CD14-positive monocyte (primary cell): ENCODE results near the gene IP6K1. TPM values are rescaled to one million over a fixed set of nuclear protein-coding genes. Genes with fewer than 3 reads are reported as not detected.
"Not testable (repeated sequence)": the region's sequence is repeated elsewhere in the genome, so short reads cannot be mapped to it uniquely, and the experiment has no call there.

Source experiments
- DNase-seq, 3 donors: peaks; one replicate each; pipeline ENCODE4 v3.0.0-alpha.2; 2011 to 2022
- H2AFZ ChIP-seq: 2 replicates; pipeline ENCODE4 v1.6.0; 2012; ENCODE audit warnings: mild to moderate bottlenecking, low read depth, low read length, inconsistent platforms; ENCODE audit not compliant: insufficient read depth, poor library complexity, severe bottlenecking
- H3K27ac ChIP-seq, 2 donors: 1 replicate in 1 of 2; 2 replicates in 1 of 2; pipeline ENCODE4 v1.5.1; 2012 to 2013; ENCODE audit warnings: low read length in 2 of 2, control low read depth in 1 of 2, inconsistent platforms in 1 of 2, low read depth in 1 of 2, mild to moderate bottlenecking in 1 of 2
- H3K27me3 ChIP-seq, 2 donors: one replicate each; pipeline versions ENCODE4 v1.6.0 to v1.6.1; 2011 to 2013; ENCODE audit warnings: low read length in 2 of 2; ENCODE audit not compliant: control insufficient read depth in 2 of 2, insufficient read depth in 2 of 2
- H3K36me3 ChIP-seq, 2 donors: replicated peaks in 1 of 2; 1 replicate in 1 of 2; 2 replicates in 1 of 2; pipeline versions ENCODE4 v1.5.1 to v1.6.1; 2012 to 2013; ENCODE audit warnings: low read length in 2 of 2, control low read depth in 1 of 2, inconsistent platforms in 1 of 2, mild to moderate bottlenecking in 1 of 2; ENCODE audit not compliant: insufficient read depth in 2 of 2, control insufficient read depth in 1 of 2
- H3K4me1 ChIP-seq, 2 donors: 1 replicate in 1 of 2; 2 replicates in 1 of 2; pipeline versions ENCODE4 v1.5.1 to v1.6.1; 2012 to 2013; ENCODE audit warnings: low read length in 2 of 2, control low read depth in 1 of 2, inconsistent platforms in 1 of 2, mild to moderate bottlenecking in 1 of 2, moderate library complexity in 1 of 2; ENCODE audit not compliant: insufficient read depth in 2 of 2, control insufficient read depth in 1 of 2
- H3K4me2 ChIP-seq: replicated peaks from 2 replicates; pipeline ENCODE3; 2012; ENCODE audit warnings: low read length, moderate library complexity, mild to moderate bottlenecking; ENCODE audit not compliant: poor library complexity, severe bottlenecking; ENCODE audit errors: extremely low read depth
- H3K4me3 ChIP-seq, 3 experiments: fragments of 200-600 bp in 1 of 3; sonication (generic) in 1 of 3; replicated peaks in 1 of 3; 1 replicate in 2 of 3; 2 replicates in 1 of 3; pipeline ENCODE4 v1.5.1; 2011 to 2013; ENCODE audit warnings: low read length in 3 of 3, mild to moderate bottlenecking in 3 of 3, control low read depth in 2 of 3, low read depth in 2 of 3, inconsistent platforms in 1 of 3, moderate library complexity in 1 of 3
- H3K79me2 ChIP-seq: 2 replicates; pipeline ENCODE4 v1.6.0; 2012; ENCODE audit warnings: mild to moderate bottlenecking, control low read depth, inconsistent platforms, low read length, moderate library complexity; ENCODE audit not compliant: insufficient read depth
- H3K9ac ChIP-seq: 2 replicates; pipeline ENCODE4 v1.6.0; 2017; ENCODE audit warnings: low read length, mild to moderate bottlenecking; ENCODE audit not compliant: insufficient read depth, poor library complexity, severe bottlenecking
- H3K9me3 ChIP-seq, 2 donors: replicated peaks in 1 of 2; 1 replicate in 1 of 2; 2 replicates in 1 of 2; pipeline versions ENCODE4 v1.5.1 to v1.6.1; 2012 to 2013; ENCODE audit warnings: low read length in 2 of 2, control low read depth in 1 of 2; ENCODE audit not compliant: control insufficient read depth in 1 of 2, insufficient read depth in 1 of 2
- H4K20me1 ChIP-seq: 2 replicates; pipeline ENCODE4 v1.6.0; 2012; ENCODE audit warnings: mild to moderate bottlenecking, low read length, control low read depth, moderate library complexity; ENCODE audit not compliant: insufficient read depth
- H3K27ac Mint-ChIP-seq, 7 donors: one replicate each; pipeline ENCODE4 v1.8.0; 2020; ENCODE audit warnings: mild to moderate bottlenecking in 7 of 7, mixed read lengths in 7 of 7, moderate library complexity in 6 of 7, inconsistent platforms in 2 of 7
- H3K27me3 Mint-ChIP-seq, 3 donors: one replicate each; pipeline ENCODE4 v1.8.0; 2021 to 2022; ENCODE audit warnings: low read depth in 3 of 3, mild to moderate bottlenecking in 3 of 3, mixed read lengths in 3 of 3, moderate library complexity in 3 of 3, inconsistent platforms in 1 of 3
- H3K36me3 Mint-ChIP-seq, 2 donors: one replicate each; pipeline ENCODE4 v1.8.0; 2020; ENCODE audit warnings: mixed read lengths in 2 of 2, inconsistent platforms in 1 of 2, mild to moderate bottlenecking in 1 of 2
- H3K4me1 Mint-ChIP-seq: one replicate; pipeline ENCODE4 v1.8.0; 2020; ENCODE audit warnings: mild to moderate bottlenecking, mixed read lengths
- H3K4me3 Mint-ChIP-seq, 2 donors: one replicate each; pipeline ENCODE4 v1.8.0; 2020; ENCODE audit warnings: mild to moderate bottlenecking in 2 of 2, mixed read lengths in 2 of 2, moderate library complexity in 1 of 2
- H3K9me3 Mint-ChIP-seq, 7 donors: one replicate each; pipeline ENCODE4 v1.8.0; 2020 to 2022; ENCODE audit warnings: mixed read lengths in 7 of 7, mild to moderate bottlenecking in 6 of 7, moderate library complexity in 6 of 7, inconsistent platforms in 2 of 7
- CTCF ChIP-seq: fragments of 200-600 bp; IDR thresholded peaks from one replicate; pipeline ENCODE4 v1.8.0; 2022; ENCODE audit warnings: antibody characterized with exemption, mild to moderate bottlenecking
- WGBS: methylation state at CpG from one replicate; pipeline ENCODE4 v1.1.5; 2013; ENCODE audit warnings: missing lambda C conversion rate; ENCODE audit not compliant: insufficient coverage; 5-methylcytosine and 5-hydroxymethylcytosine counted together
- intact Hi-C, 2 donors: fragments of 100-400 bp; cut with micrococcal nuclease; formaldehyde crosslinking; loops; one replicate each; pipeline versions ENCODE4 v1.15.0 to v1.15.1; 2023
- polyA plus RNA-seq, 3 donors: library from polyadenylated mRNA; depleted of rRNA in 1 of 3; unstranded in 2 of 3; stranded (reverse) in 1 of 3; fragments of 300-500 nt in 2 of 3; fragments of >200 nt in 1 of 3; fragmentation: Illumina TruSeq in 2 of 3; gene quantifications; 1 replicate in 2 of 3; 2 replicates in 1 of 3; pipeline ENCODE4 v1.2.3, GENCODE V29; 2012 to 2021

IP6K1 gene
- polyA plus RNA-seq, 3 donors = 15.8 to 27.1 (median 16.1) TPM

- Histone ChIP-seq H3K9ac (no peak overlapping the region), H3K27me3 (no peaks in the 10 kb centered on the region), H2AFZ (no peak overlapping the region), H3K4me2 (no peak overlapping the region), H3K36me3 (peaks cover 16 to 26% of the 10 kb centered on the region in 2 donors), H3K27ac (no peak overlapping the region), H4K20me1 (no peaks in the 10 kb centered on the region), H3K4me1 (no peaks in the 10 kb centered on the region), H3K4me3 (no peak overlapping the region), H3K9me3 (no peaks in the 10 kb centered on the region), H3K79me2 (no peaks in the 10 kb centered on the region)
- H3K4me3 Mint-ChIP-seq = no peak overlapping the region
- H3K4me1 Mint-ChIP-seq = no peaks in the 10 kb centered on the region
- H3K36me3 Mint-ChIP-seq = peaks cover 20 to 30% of the 10 kb centered on the region in 2 donors
- peaks cover 0 to 1% (median 0%) of the 10 kb centered on the region in 3 donors for H3K27me3 Mint-ChIP-seq
- no peak overlapping the region for H3K27ac Mint-ChIP-seq
- H3K9me3 Mint-ChIP-seq = no peaks in the 10 kb centered on the region
- WGBS = 100% methylated on average over 3 of the region's 6 CpGs
- intact Hi-C loops = no loop called here
- no peak for TF ChIP-seq CTCF
- DNase-seq = no peak
Measured at GRCh38 chr3:49826016-49826415, 39.7 kb upstream of the IP6K1 start.

- H3K27ac ChIP-seq, H3K79me2 ChIP-seq, H3K27me3 ChIP-seq, H3K9me3 Mint-ChIP-seq, H3K9ac ChIP-seq, H3K4me3 Mint-ChIP-seq, H3K27me3 Mint-ChIP-seq, H3K36me3 Mint-ChIP-seq, H3K4me1 Mint-ChIP-seq, H3K4me3 ChIP-seq, H2AFZ ChIP-seq, H3K4me2 ChIP-seq, H3K9me3 ChIP-seq, H3K4me1 ChIP-seq, H3K36me3 ChIP-seq, intact Hi-C loops, H3K27ac Mint-ChIP-seq, DNase-seq, H4K20me1 ChIP-seq: not testable (repeated sequence)
- 80% methylated on average over 1 of the region's 3 CpGs for WGBS
Measured at GRCh38 chr3:49823131-49823530, 36.8 kb upstream of the IP6K1 start.
